NCI-H526 (cell line): ENCODE data around the gene GLDN.

ENCODE experiments used
- DNase-seq, 2 experiments: peaks; one replicate each; lab custom pipeline; 2025; lab: John Stamatoyannopoulos, UW

GLDN gene

GRCh38 chr15:51341366-51342226 is at the start of gene GLDN:
TSS of gene GLDN (plus strand) at chr15:51341655. CDS start at chr15:51341685, 30 bp downstream.
- DNase-seq: peak; percentile 21 to 75

- no peak for DNase-seq
These were observed 42.8 kb upstream of the GLDN start for GRCh38 chr15:51298620-51299019.

- peak in 1 of 2 experiments; percentile 7 for DNase-seq
These were observed 42.1 kb upstream of the GLDN start for GRCh38 chr15:51299187-51300015.

GRCh38 chr15:51302480-51302879 is 39.0 kb upstream of the GLDN start:
- no peak for DNase-seq

- no peak for DNase-seq
These were observed 37.9 kb upstream of the GLDN start for GRCh38 chr15:51303462-51303980.

- no peak for DNase-seq
These were observed 34.1 kb upstream of the GLDN start for GRCh38 chr15:51307325-51307724.

- DNase-seq: no peak
These were observed 33.6 kb upstream of the GLDN start for GRCh38 chr15:51307811-51308210.

GRCh38 chr15:51310064-51310463 is 31.4 kb upstream of the GLDN start:
- DNase-seq: no peak

- DNase-seq: no peak
These were observed 29.9 kb upstream of the GLDN start for GRCh38 chr15:51311510-51311909.

- peak; percentile 44 to 71 for DNase-seq
These were observed 29.0 kb upstream of the GLDN start for GRCh38 chr15:51312166-51313073.

GRCh38 chr15:51313074-51313393 is 28.4 kb upstream of the GLDN start:
- DNase-seq: no peak

- no peak for DNase-seq
These were observed 27.7 kb upstream of the GLDN start for GRCh38 chr15:51313644-51314280.

GRCh38 chr15:51314391-51315337 is 26.8 kb upstream of the GLDN start:
- DNase-seq: no peak

- no peak for DNase-seq
These were observed 25.7 kb upstream of the GLDN start for GRCh38 chr15:51315726-51316125.

GRCh38 chr15:51316636-51317035 is 24.8 kb upstream of the GLDN start:
- DNase-seq: no peak

- no peak for DNase-seq
These were observed 22.9 kb upstream of the GLDN start for GRCh38 chr15:51318382-51319150.

- DNase-seq: no peak
These were observed 21.9 kb upstream of the GLDN start for GRCh38 chr15:51319539-51319938.

GRCh38 chr15:51320843-51321242 is 20.6 kb upstream of the GLDN start:
- DNase-seq: no peak

GRCh38 chr15:51321316-51321715 is 20.1 kb upstream of the GLDN start:
- no peak for DNase-seq
